Retinal pigment epithelial cell (primary cell): ENCODE results near the gene DPH2.

ENCODE experiments used
- DNase-seq: peaks from one replicate; pipeline ENCODE4 v3.0.0-alpha.2; 2010; ENCODE audit warnings: low read depth
- H3K4me3 ChIP-seq: 2 replicates; pipeline ENCODE4 v1.5.1; 2011; ENCODE audit warnings: mild to moderate bottlenecking, low read length, control low read depth, moderate library complexity
- CTCF ChIP-seq: conservative IDR thresholded peaks from 2 replicates; pipeline ENCODE4 v1.5.1; 2011; ENCODE audit warnings: low read depth, low read length, control low read depth, inconsistent platforms

DPH2 gene

GRCh38 chr1:44014365-44015104 lies 44.7 kb downstream of the DPH2 start:
- no peak overlapping the region for H3K4me3 ChIP-seq
- no peak for TF ChIP-seq CTCF
- DNase-seq, result no peak

- DNase-seq, result no peak
- no peak overlapping the region for H3K4me3 ChIP-seq
- no peak for TF ChIP-seq CTCF
Observed at GRCh38 chr1:44015206-44015605, 45.4 kb downstream of the DPH2 start.

- no peak for DNase-seq
- H3K4me3 ChIP-seq, result no peak overlapping the region
- no peak for TF ChIP-seq CTCF
Observed at GRCh38 chr1:44016041-44016889, 46.5 kb downstream of the DPH2 start.

GRCh38 chr1:44016890-44017400 lies 47.1 kb downstream of the DPH2 start:
- no peak for DNase-seq
- TF ChIP-seq CTCF, result no peak
- H3K4me3 ChIP-seq, result no peak overlapping the region

GRCh38 chr1:44019466-44019948 lies 49.7 kb downstream of the DPH2 start:
- no peak for TF ChIP-seq CTCF
- no peak overlapping the region for H3K4me3 ChIP-seq
- DNase-seq, result no peak

- TF ChIP-seq CTCF, result no peak
- DNase-seq, result no peak
- no peak overlapping the region for H3K4me3 ChIP-seq
Observed at GRCh38 chr1:44020464-44020863, 50.7 kb downstream of the DPH2 start.

- no peak for TF ChIP-seq CTCF
- DNase-seq, result no peak
- no peak overlapping the region for H3K4me3 ChIP-seq
Observed at GRCh38 chr1:44021156-44021555, 51.3 kb downstream of the DPH2 start.
